Mesenchymal stem cell (in vitro differentiated cells and primary cell): ENCODE measurements around the gene UBE2U.
"Not testable (repeated sequence)": the region's sequence is repeated elsewhere in the genome, so short reads cannot be mapped to it uniquely, and the experiment has no call there.

Experiments used
- DNase-seq: peaks from one replicate; pipeline ENCODE4 v3.0.0-alpha.2; 2013
- H2AFZ ChIP-seq: one replicate; pipeline ENCODE4 v1.6.1; 2013; ENCODE audit warnings: low read depth, mild to moderate bottlenecking, control low read depth, inconsistent platforms, low read length, moderate library complexity
- H2AK5ac ChIP-seq: 2 replicates; pipeline ENCODE4 v1.6.1; 2013; ENCODE audit warnings: low read length, moderate library complexity, mild to moderate bottlenecking, inconsistent platforms; ENCODE audit not compliant: severe bottlenecking
- H2BK120ac ChIP-seq: one replicate; pipeline ENCODE4 v1.6.1; 2013; ENCODE audit warnings: low read depth, mild to moderate bottlenecking, inconsistent platforms, low read length, moderate library complexity
- H2BK12ac ChIP-seq, 2 experiments: one replicate each; pipeline ENCODE4 v1.6.1; 2013; ENCODE audit warnings: inconsistent platforms in 2 of 2, low read length in 2 of 2, mild to moderate bottlenecking in 2 of 2, moderate library complexity in 2 of 2, control low read depth in 1 of 2
- H2BK15ac ChIP-seq: one replicate; pipeline ENCODE4 v1.6.1; 2013; ENCODE audit warnings: mild to moderate bottlenecking, low read depth, inconsistent platforms; ENCODE audit not compliant: poor library complexity, severe bottlenecking
- H2BK5ac ChIP-seq: 2 replicates; pipeline ENCODE4 v1.6.1; 2013; ENCODE audit warnings: low read depth, mild to moderate bottlenecking, low read length, control low read depth, inconsistent platforms; ENCODE audit not compliant: poor library complexity, severe bottlenecking
- H3K14ac ChIP-seq, 2 experiments: one replicate each; pipeline ENCODE4 v1.6.1; 2013; ENCODE audit warnings: inconsistent platforms in 2 of 2, low read length in 2 of 2, control low read depth in 1 of 2, mild to moderate bottlenecking in 1 of 2, moderate library complexity in 1 of 2
- H3K18ac ChIP-seq, 2 experiments: one replicate each; pipeline ENCODE4 v1.6.1; 2013; ENCODE audit warnings: inconsistent platforms in 2 of 2, low read length in 2 of 2, control low read depth in 1 of 2, low read depth in 1 of 2, mild to moderate bottlenecking in 1 of 2
- H3K23ac ChIP-seq, 2 experiments: one replicate each; pipeline ENCODE4 v1.6.1; 2013; ENCODE audit warnings: inconsistent platforms in 2 of 2, low read length in 2 of 2, mild to moderate bottlenecking in 2 of 2, moderate library complexity in 2 of 2, control low read depth in 1 of 2
- H3K27ac ChIP-seq: 2 replicates; pipeline ENCODE4 v1.5.1; 2013; ENCODE audit warnings: mild to moderate bottlenecking, moderate library complexity, low read length, control low read depth, inconsistent platforms; ENCODE audit not compliant: poor library complexity, severe bottlenecking
- H3K27me3 ChIP-seq, 2 experiments: 2 replicates each; pipeline versions ENCODE4 v1.6.1 to v1.7.0; 2013; ENCODE audit warnings: low read length in 2 of 2, mild to moderate bottlenecking in 2 of 2, moderate library complexity in 2 of 2, control low read depth in 1 of 2, inconsistent platforms in 1 of 2; ENCODE audit not compliant: control insufficient read depth in 1 of 2, insufficient read depth in 1 of 2
- H3K36me3 ChIP-seq, 2 experiments: 2 replicates each; pipeline versions ENCODE4 v1.6.1 to v1.7.0; 2013; ENCODE audit warnings: low read length in 2 of 2, control low read depth in 1 of 2, inconsistent platforms in 1 of 2, low read depth in 1 of 2, mild to moderate bottlenecking in 1 of 2; ENCODE audit not compliant: insufficient read depth in 2 of 2, control insufficient read depth in 1 of 2
- H3K4ac ChIP-seq, 2 experiments: one replicate each; pipeline ENCODE4 v1.6.1; 2013; ENCODE audit warnings: inconsistent platforms in 2 of 2, low read length in 2 of 2, mild to moderate bottlenecking in 2 of 2, moderate library complexity in 2 of 2, control low read depth in 1 of 2, low read depth in 1 of 2
- H3K4me1 ChIP-seq: 2 replicates; pipeline ENCODE4 v1.6.1; 2013; ENCODE audit warnings: low read depth, low read length, control low read depth; ENCODE audit not compliant: control insufficient read depth, insufficient read depth
- H3K4me2 ChIP-seq: 2 replicates; pipeline ENCODE4 v1.6.1; 2013; ENCODE audit warnings: low read length, mild to moderate bottlenecking, inconsistent platforms; ENCODE audit not compliant: poor library complexity, severe bottlenecking
- H3K4me3 ChIP-seq, 2 experiments: 2 replicates each; pipeline versions ENCODE4 v1.5.1 to v1.7.0; 2013; ENCODE audit warnings: low read length in 2 of 2, mild to moderate bottlenecking in 2 of 2, control low read depth in 1 of 2, low read depth in 1 of 2; ENCODE audit not compliant: insufficient read depth in 1 of 2
- H3K79me1 ChIP-seq: replicated peaks from 2 replicates; pipeline ENCODE4 v1.6.1; 2013; ENCODE audit warnings: mild to moderate bottlenecking, control low read depth, low read length, inconsistent platforms; ENCODE audit not compliant: poor library complexity, severe bottlenecking
- H3K9ac ChIP-seq: 2 replicates; pipeline ENCODE4 v1.7.0; 2013; ENCODE audit warnings: mild to moderate bottlenecking, low read length, moderate library complexity
- H3K9me3 ChIP-seq: 2 replicates; pipeline ENCODE4 v1.7.0; 2013; ENCODE audit warnings: mild to moderate bottlenecking, low read length; ENCODE audit not compliant: control insufficient read depth
- H4K8ac ChIP-seq: one replicate; pipeline ENCODE4 v1.6.1; 2013; ENCODE audit warnings: inconsistent platforms, mild to moderate bottlenecking, low read length, moderate library complexity
- H4K91ac ChIP-seq: one replicate; pipeline ENCODE4 v1.6.1; 2013; ENCODE audit warnings: mild to moderate bottlenecking, low read length, inconsistent platforms
- WGBS: methylation state at CpG from one replicate; pipeline ENCODE4 v1.1.7; 2013; ENCODE audit warnings: mixed read lengths; 5-methylcytosine and 5-hydroxymethylcytosine counted together

The UBE2U gene

GRCh38 chr1:64235181-64235580 is 31.8 kb downstream of the UBE2U start:
- H3K4ac ChIP-seq: no peak overlapping the region
- no peak overlapping the region for H2BK12ac ChIP-seq
- H2BK15ac ChIP-seq: no peak overlapping the region
- no peak for DNase-seq
- no peaks in the 10 kb centered on the region for H3K27me3 ChIP-seq
- no peak overlapping the region for H2BK5ac ChIP-seq
- no peak overlapping the region for H2BK120ac ChIP-seq
- no peak overlapping the region for H3K14ac ChIP-seq
- H3K36me3 ChIP-seq: no peaks in the 10 kb centered on the region
- no peak overlapping the region for H4K91ac ChIP-seq
- H3K27ac ChIP-seq: no peak overlapping the region
- H4K8ac ChIP-seq: no peak overlapping the region
- H3K18ac ChIP-seq: no peak overlapping the region
- H3K4me2 ChIP-seq: no peak overlapping the region
- H2AK5ac ChIP-seq: no peak overlapping the region
- H3K9ac ChIP-seq: no peak overlapping the region
- no peaks in the 10 kb centered on the region for H3K4me1 ChIP-seq
- H3K4me3 ChIP-seq: no peak overlapping the region
- H3K9me3 ChIP-seq: no peaks in the 10 kb centered on the region
- H3K23ac ChIP-seq: no peak overlapping the region
- H3K79me1 ChIP-seq: no peaks in the 10 kb centered on the region
- H2AFZ ChIP-seq: no peak overlapping the region

GRCh38 chr1:64235910-64236309 is 32.5 kb downstream of the UBE2U start:
- H2AK5ac ChIP-seq: no peak overlapping the region
- H3K18ac ChIP-seq: no peak overlapping the region
- no peak overlapping the region for H4K8ac ChIP-seq
- H2BK5ac ChIP-seq: no peak overlapping the region
- DNase-seq: no peak
- WGBS: 100% methylated on average over 1 of the region's 1 CpG
- no peaks in the 10 kb centered on the region for H3K79me1 ChIP-seq
- no peak overlapping the region for H3K23ac ChIP-seq
- H3K36me3 ChIP-seq: no peaks in the 10 kb centered on the region
- no peak overlapping the region for H2BK12ac ChIP-seq
- no peaks in the 10 kb centered on the region for H3K9me3 ChIP-seq
- no peak overlapping the region for H2BK120ac ChIP-seq
- H3K4me2 ChIP-seq: no peak overlapping the region
- H3K27me3 ChIP-seq: no peaks in the 10 kb centered on the region
- H3K14ac ChIP-seq: no peak overlapping the region
- H3K4me3 ChIP-seq: no peak overlapping the region
- no peak overlapping the region for H2AFZ ChIP-seq
- no peak overlapping the region for H3K4ac ChIP-seq
- no peaks in the 10 kb centered on the region for H3K4me1 ChIP-seq
- H3K9ac ChIP-seq: no peak overlapping the region
- H2BK15ac ChIP-seq: no peak overlapping the region
- H3K27ac ChIP-seq: no peak overlapping the region
- no peak overlapping the region for H4K91ac ChIP-seq

- no peak overlapping the region for H3K9ac ChIP-seq
- no peak overlapping the region for H4K8ac ChIP-seq
- no peak overlapping the region for H3K27ac ChIP-seq
- no peak overlapping the region for H3K14ac ChIP-seq
- no peak overlapping the region for H3K4ac ChIP-seq
- no peak overlapping the region for H3K4me2 ChIP-seq
- no peaks in the 10 kb centered on the region for H3K9me3 ChIP-seq
- DNase-seq: no peak
- H4K91ac ChIP-seq: no peak overlapping the region
- no peak overlapping the region for H2AK5ac ChIP-seq
- no peaks in the 10 kb centered on the region for H3K36me3 ChIP-seq
- no peaks in the 10 kb centered on the region for H3K27me3 ChIP-seq
- no peak overlapping the region for H2AFZ ChIP-seq
- no peak overlapping the region for H3K4me3 ChIP-seq
- H3K23ac ChIP-seq: no peak overlapping the region
- H2BK15ac ChIP-seq: no peak overlapping the region
- no peak overlapping the region for H2BK12ac ChIP-seq
- H3K18ac ChIP-seq: no peak overlapping the region
- peak overlapping the region; percentile 49 for H2BK120ac ChIP-seq
- no peaks in the 10 kb centered on the region for H3K79me1 ChIP-seq
- no peak overlapping the region for H2BK5ac ChIP-seq
- 57% methylated on average over 1 of the region's 1 CpG for WGBS
- H3K4me1 ChIP-seq: no peaks in the 10 kb centered on the region
Observed at GRCh38 chr1:64236541-64236954, 33.1 kb downstream of the UBE2U start.

DNA sequence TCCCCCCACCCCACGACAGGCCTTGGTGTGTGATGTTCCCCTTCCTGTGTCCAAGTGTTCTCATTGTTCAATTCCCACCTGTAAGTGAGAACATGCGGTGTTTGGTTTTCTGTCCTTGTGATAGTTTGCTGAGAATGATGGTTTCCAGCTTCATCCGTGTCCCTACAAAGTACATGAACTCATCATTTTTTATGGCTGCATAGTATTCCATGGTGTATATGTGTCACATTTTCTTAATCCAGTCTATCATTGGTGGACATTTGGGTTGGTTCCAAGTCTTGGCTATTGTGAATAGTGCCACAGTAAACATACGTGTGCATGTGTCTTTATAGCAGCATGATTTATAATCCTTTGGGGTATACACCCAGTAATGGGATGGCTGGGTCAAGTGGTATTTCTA is 36.1 kb downstream of the UBE2U start:
- not testable (repeated sequence) for H2AFZ ChIP-seq, H4K91ac ChIP-seq, H3K27me3 ChIP-seq, H4K8ac ChIP-seq, H3K4ac ChIP-seq, H2BK12ac ChIP-seq, H3K4me2 ChIP-seq, H3K36me3 ChIP-seq, H3K14ac ChIP-seq, H3K9me3 ChIP-seq, H2BK15ac ChIP-seq, H3K4me3 ChIP-seq, H2BK5ac ChIP-seq, DNase-seq, H3K18ac ChIP-seq, H3K9ac ChIP-seq, H3K79me1 ChIP-seq, H2BK120ac ChIP-seq, H3K4me1 ChIP-seq, H3K23ac ChIP-seq, H2AK5ac ChIP-seq, H3K27ac ChIP-seq
- WGBS: 100% methylated on average over 1 of the region's 4 CpGs
